Duodenal mucosa (tissue), 2 donors: ENCODE results near the gene PABPC1L.

Experiments
- H3K27ac ChIP-seq: one replicate; pipeline ENCODE4 v1.7.0; 2013; ENCODE audit warnings: low read depth, low read length
- H3K27me3 ChIP-seq, 2 donors: one replicate each; pipeline ENCODE4 v1.7.0; 2013; ENCODE audit warnings: low read length in 2 of 2, control low read depth in 1 of 2; ENCODE audit not compliant: insufficient read depth in 2 of 2, control insufficient read depth in 1 of 2
- H3K36me3 ChIP-seq, 2 donors: one replicate each; pipeline ENCODE4 v1.7.0; 2013; ENCODE audit warnings: low read length in 2 of 2, control low read depth in 1 of 2; ENCODE audit not compliant: insufficient read depth in 2 of 2, control insufficient read depth in 1 of 2
- H3K4me1 ChIP-seq, 2 donors: one replicate each; pipeline ENCODE4 v1.7.0; 2013; ENCODE audit warnings: low read length in 2 of 2, control low read depth in 1 of 2; ENCODE audit not compliant: insufficient read depth in 2 of 2, control insufficient read depth in 1 of 2
- H3K4me3 ChIP-seq, 2 donors: one replicate each; pipeline ENCODE4 v1.7.0; 2013; ENCODE audit warnings: low read length in 2 of 2, low read depth in 1 of 2
- H3K9ac ChIP-seq, 2 donors: one replicate each; pipeline ENCODE4 v1.7.0; 2013; ENCODE audit warnings: low read length in 2 of 2, low read depth in 1 of 2
- H3K9me3 ChIP-seq, 2 donors: one replicate each; pipeline ENCODE4 v1.7.0; 2013; ENCODE audit warnings: low read length in 2 of 2, control low read depth in 1 of 2; ENCODE audit not compliant: control insufficient read depth in 1 of 2

PABPC1L gene

DNA sequence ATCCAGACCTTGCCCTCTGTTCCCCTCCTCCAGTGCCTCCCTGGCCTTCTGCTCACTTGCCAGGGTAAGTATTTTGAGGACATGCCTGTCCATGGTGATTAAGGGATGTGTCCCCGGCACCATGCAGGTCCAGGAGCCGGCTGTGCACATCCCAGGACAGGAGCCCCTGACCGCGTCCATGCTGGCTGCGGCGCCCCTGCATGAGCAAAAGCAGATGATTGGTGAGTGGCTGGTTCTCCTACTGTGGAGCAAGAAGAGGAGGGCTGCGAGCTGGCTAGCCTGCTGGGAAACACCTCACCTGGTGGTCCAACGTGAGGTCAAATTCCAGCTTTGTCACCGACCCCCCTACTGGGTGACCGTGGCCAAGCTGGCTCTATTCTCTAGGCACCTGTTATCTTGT lies 26.6 kb downstream of the PABPC1L start:
- peaks cover 12 to 41% of the 10 kb centered on the region in 2 donors for H3K36me3 ChIP-seq

DNA sequence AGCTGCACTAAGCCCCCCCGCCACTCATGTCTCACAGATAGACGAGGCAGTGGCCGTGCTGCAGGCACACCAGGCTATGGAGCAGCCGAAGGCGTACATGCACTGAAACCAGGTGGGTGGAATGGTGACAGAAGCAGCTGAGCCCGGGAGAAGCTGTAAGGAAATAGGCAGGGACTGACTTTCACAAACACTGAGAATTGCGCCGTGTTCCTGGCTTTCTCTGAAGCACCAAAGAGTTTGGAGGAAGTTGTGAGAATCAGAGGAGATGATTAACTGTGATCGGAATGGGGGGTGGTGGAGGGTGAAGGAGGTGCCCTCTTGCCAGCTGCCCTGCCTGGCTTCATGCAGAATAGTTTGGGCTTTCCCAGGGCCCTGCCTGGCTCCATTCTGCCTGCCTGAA lies 28.8 kb downstream of the PABPC1L start:
- Histone ChIP-seq H3K4me3 (no peak overlapping the region), H3K9ac (no peak overlapping the region), H3K4me1 (no peaks in the 10 kb centered on the region), H3K27ac (no peak overlapping the region), H3K9me3 (no peaks in the 10 kb centered on the region), H3K36me3 (peaks cover 29 to 55% of the 10 kb centered on the region in 2 donors), H3K27me3 (no peaks in the 10 kb centered on the region)

More for the DNA sequence above, 26.6 kb downstream of the PABPC1L start:
- Histone ChIP-seq H3K4me1 (no peaks in the 10 kb centered on the region), H3K4me3 (no peak overlapping the region), H3K27ac (no peak overlapping the region), H3K9ac (no peak overlapping the region), H3K27me3 (no peaks in the 10 kb centered on the region), H3K9me3 (no peaks in the 10 kb centered on the region)

DNA sequence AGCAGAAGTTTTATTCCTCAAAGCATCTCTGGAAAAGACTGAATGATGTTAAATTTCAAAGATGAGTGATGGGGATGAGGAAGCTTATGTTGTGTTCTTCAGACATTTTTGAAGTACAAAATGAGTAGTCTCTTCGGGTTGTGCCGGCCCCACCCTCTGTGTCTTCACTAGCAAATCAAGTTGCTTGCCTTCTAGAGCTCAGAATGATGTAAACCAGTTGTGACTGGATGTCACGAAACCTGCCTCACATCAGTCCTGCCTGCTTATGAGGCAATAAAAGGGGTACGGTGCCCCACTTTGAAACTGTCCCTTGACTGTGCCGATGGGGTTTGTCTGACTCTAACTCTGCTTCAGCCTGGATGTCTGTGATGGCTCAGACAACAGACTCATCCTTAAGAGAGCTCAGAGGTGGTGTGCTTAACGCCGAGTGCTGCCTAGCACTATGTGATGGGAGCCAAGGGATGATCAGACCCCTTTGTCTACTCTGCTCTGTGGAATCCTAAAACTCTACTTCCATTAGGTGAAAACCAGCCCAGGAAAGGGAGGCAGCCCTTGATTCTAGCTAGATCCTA lies 31.3 kb downstream of the PABPC1L start:
- Histone ChIP-seq H3K4me1 (no peaks in the 10 kb centered on the region), H3K4me3 (no peak overlapping the region), H3K9ac (no peak overlapping the region), H3K36me3 (peaks cover 38 to 78% of the 10 kb centered on the region in 2 donors), H3K27ac (no peak overlapping the region), H3K9me3 (no peaks in the 10 kb centered on the region), H3K27me3 (no peaks in the 10 kb centered on the region)

DNA sequence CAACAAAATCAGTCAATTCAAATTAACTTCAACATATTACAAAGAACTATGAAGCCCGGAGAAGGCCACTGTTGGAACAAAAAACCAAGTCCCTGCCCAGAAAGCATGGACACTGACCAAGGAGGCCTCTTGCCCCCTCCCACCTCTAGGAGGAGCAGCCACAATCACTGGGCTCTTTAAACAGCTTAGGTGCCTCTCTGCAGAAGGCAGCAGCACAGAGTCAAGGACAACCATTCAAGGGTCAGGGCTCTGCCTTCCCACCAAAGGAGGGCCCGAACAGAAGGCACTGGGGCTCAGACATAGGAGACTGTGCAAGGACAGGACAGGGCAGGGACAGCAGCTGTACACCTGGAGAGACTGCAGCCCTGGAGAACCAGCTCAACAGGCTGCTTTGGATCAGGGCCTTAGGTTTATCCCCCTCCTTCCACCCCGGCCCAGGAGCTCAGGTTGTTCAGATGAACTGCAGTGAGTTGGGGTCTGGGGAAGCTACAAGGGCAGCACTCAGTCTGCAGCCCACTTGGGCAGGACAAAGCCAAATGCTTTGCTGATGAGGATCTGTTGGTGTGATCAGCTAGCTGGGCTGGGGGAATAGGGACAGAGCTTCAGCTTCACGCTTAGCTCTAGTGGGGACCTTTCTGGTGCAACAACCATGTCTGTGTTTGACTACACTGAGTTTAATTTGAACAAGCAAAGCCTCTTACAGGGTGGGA lies 32.6 kb downstream of the PABPC1L start:
- Histone ChIP-seq H3K4me1 (no peaks in the 10 kb centered on the region), H3K36me3 (peaks cover 49 to 80% of the 10 kb centered on the region in 2 donors), H3K4me3 (no peak overlapping the region), H3K27me3 (no peaks in the 10 kb centered on the region), H3K27ac (no peak overlapping the region), H3K9me3 (no peaks in the 10 kb centered on the region), H3K9ac (no peak overlapping the region)

DNA sequence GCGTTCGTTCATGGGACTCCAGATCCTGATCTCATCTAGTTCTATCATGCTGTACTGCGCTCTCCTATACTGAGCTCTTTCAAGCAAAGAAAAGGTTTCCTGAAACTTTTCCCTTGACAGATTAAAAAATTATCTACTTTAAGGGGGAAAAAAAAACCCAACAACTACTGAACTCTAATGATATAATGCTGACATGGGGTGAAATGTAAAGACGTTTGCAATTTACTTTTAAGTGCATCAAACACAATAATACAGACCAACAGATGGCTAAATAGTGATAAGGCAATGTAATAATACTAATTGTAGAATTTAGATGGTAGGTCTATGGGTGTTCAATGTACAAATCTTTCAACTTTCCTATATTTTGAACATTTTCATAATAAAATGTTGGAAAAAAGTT lies 34.0 kb downstream of the PABPC1L start:
- Histone ChIP-seq H3K4me3 (no peak overlapping the region), H3K36me3 (peaks cover 51 to 85% of the 10 kb centered on the region in 2 donors)

DNA sequence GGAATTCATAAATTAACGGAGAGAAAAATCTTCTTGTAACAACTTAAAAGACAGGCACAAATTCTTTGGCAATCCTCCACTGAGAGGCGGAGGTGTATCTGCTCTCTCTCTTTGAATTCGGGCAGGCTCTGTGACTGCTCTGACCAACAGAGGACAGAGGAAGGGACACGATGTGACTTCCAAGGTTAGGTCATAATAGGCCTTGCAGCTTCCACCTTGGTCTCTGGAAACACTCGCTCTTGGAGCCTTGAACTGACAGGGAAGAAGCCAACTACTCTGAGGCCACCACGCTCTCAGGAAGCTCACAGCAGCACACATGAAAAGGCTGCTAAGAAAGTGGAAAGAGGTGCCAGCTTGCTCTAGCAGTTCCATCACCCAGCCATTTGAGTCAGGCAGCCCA lies 35.4 kb downstream of the PABPC1L start:
- Histone ChIP-seq H3K36me3 (peaks cover 58 to 88% of the 10 kb centered on the region in 2 donors), H3K4me1 (no peaks in the 10 kb centered on the region), H3K4me3 (no peak overlapping the region), H3K9ac (no peak overlapping the region), H3K9me3 (no peaks in the 10 kb centered on the region), H3K27ac (no peak overlapping the region), H3K27me3 (no peaks in the 10 kb centered on the region)

More for the DNA sequence above, 34.0 kb downstream of the PABPC1L start:
- no peaks in the 10 kb centered on the region for H3K27me3 ChIP-seq
- H3K9ac ChIP-seq: no peak overlapping the region
- no peak overlapping the region for H3K27ac ChIP-seq
- H3K4me1 ChIP-seq: no peaks in the 10 kb centered on the region
- no peaks in the 10 kb centered on the region for H3K9me3 ChIP-seq

DNA sequence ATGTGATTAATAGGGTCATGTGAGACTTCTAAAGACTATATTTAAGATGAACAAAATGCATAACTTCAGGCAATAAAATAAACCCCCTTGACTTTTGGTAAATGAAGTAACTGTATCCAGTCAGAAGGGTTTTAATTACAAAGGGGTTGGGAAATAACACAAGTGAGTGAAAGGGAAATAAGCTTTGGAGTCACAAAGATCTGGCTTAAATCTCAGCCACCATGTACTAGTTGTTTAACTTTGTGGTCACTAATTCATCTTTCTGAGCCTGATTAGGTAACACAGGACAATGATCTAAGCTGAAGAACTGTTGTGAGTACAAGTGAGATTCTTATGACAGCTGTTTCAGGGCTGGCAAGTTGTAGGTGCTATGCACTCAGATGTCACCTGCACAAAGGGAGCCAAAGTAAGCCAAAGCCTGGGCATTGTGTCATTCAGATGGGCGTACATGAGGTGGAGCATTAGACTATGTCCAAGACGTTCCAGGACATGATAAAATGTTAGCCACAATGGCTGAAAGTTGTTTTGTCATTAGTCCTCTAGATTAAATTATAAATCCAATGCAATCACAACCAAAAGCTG lies 36.5 kb downstream of the PABPC1L start:
- H3K9me3 ChIP-seq: no peaks in the 10 kb centered on the region
- H3K4me1 ChIP-seq: no peaks in the 10 kb centered on the region
- no peaks in the 10 kb centered on the region for H3K27me3 ChIP-seq
- no peak overlapping the region for H3K4me3 ChIP-seq
- H3K9ac ChIP-seq: no peak overlapping the region
- peaks cover 64 to 90% of the 10 kb centered on the region in 2 donors for H3K36me3 ChIP-seq
- no peak overlapping the region for H3K27ac ChIP-seq

DNA sequence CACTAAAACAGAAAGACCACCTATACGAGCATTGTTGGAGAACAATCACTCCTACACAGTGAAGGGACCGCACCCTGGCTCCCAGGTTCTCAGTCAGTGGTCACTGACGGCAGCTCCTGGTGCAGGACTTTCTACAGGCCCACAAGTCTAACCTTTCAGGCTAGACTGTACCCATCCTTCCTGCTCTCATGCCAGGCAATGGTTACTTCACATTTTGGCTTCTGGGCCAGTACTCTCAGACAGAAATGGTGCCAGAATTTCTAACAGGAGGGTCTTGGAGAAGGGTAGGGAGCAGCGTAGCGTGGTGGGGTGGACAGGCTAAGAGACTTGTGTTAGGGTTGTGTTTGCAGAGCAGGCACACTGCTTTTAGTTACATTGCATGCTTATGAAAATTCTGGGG lies 38.2 kb downstream of the PABPC1L start:
- Histone ChIP-seq H3K9me3 (no peaks in the 10 kb centered on the region), H3K4me3 (no peak overlapping the region), H3K4me1 (no peaks in the 10 kb centered on the region), H3K27me3 (no peaks in the 10 kb centered on the region), H3K36me3 (peaks cover 53 to 90% of the 10 kb centered on the region in 2 donors), H3K27ac (no peak overlapping the region), H3K9ac (no peak overlapping the region)

DNA sequence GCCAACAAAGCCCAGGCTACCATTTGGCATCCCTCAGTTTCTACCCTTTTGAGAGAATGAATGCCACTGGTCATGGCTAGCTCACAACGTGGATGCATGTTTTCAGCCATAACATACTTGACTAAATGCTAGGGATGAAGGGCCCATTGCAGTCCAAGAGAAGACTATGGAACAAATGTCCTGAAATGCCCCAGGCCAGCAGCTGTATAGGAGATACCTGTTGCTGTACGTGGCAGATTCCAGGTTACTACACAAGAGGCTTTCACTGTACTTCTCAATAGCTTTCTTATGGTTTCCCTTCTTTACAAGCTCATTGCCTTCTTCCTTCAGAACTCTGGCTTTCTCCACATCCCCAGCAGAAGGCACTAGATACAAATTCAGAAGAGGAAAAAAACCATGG lies 38.7 kb downstream of the PABPC1L start:
- Histone ChIP-seq H3K9me3 (no peaks in the 10 kb centered on the region), H3K36me3 (peaks cover 50 to 90% of the 10 kb centered on the region in 2 donors), H3K27ac (no peak overlapping the region), H3K4me3 (no peak overlapping the region), H3K9ac (no peak overlapping the region), H3K27me3 (no peaks in the 10 kb centered on the region), H3K4me1 (no peaks in the 10 kb centered on the region)

DNA sequence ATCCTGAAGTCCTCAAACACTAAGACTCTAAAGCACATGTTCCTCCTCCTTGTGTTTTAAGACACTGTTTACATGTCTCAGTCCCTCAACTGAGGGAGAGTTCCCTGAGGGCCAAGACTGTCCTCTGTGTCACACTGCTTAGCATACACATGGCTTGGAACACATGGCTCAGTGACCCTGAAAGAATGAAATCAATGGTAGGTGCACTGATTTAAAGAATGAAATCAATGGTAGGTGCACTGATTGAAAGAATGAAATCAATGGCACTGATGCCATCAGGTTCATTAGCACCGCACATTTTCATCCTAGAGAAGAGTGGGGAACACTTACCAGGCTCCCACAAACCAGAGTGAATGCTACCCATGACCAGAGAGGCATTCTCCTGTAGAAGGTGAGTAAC lies 40.5 kb downstream of the PABPC1L start:
- Histone ChIP-seq H3K4me1 (no peaks in the 10 kb centered on the region), H3K9ac (no peak overlapping the region), H3K9me3 (no peaks in the 10 kb centered on the region), H3K27me3 (no peaks in the 10 kb centered on the region), H3K4me3 (no peak overlapping the region), H3K36me3 (peaks cover 57 to 90% of the 10 kb centered on the region in 2 donors), H3K27ac (no peak overlapping the region)
